ENCODE data around the gene CCDC71. TPM values are rescaled to one million over a fixed set of nuclear protein-coding genes. Genes with fewer than 3 reads are reported as not detected.

CCDC71 gene
- total and polyA plus RNA-seq, 9 of the 15 experiments (the other 6 are each of a cell fraction or from before 2014, with no cell fraction given), result 0.13 to 19.3 (median 14.3) TPM

DNA sequence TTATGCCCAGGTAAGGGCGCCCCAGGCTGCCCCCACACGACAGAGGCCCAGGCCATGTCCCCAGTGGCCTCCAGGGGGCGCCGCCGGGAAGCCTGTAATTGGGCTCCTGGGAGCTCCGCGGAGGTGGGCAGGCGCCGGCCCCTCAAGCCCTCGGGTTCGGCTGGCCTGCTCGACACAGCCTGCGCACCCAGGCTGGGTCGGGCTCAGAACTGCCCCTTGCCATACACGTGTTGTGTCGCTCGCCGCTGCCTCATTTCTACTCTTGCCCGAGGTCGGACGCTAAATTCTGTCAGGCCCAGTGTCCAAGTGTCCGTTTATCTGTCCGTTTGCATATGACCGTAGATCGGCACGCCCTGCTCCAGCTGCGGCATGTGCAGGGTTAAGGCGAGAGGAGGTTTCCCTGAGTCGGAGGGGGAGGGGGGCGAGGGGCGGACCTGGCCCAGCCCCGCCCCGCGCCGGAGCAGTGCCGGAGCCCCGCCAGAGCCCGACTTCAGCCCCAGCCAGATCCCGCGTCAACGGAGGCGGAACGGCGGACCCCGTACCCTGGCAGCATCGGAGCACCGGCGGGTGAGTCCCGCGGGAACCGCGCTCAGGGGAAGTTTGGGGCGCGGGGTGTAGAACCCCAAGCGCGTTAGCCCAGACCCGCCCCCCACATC lies 5.1 kb upstream of the CCDC71 start, which contains the start of gene KLHDC8B (continued):
- TF ChIP-seq ZBTB7A (IDR thresholded peaks at IDR 0.05; ENCODE audit: borderline replicate concordance, control insufficient read depth, low read depth, low read length) (peak; percentile 73; the same call in 1 of the 2 replicates), PML (IDR thresholded peaks at IDR 0.05; ENCODE audit: low read length) (peak; percentile 52; the same call in 1 of the 2 replicates), MTA1 (IDR thresholded peaks at IDR 0.05; ENCODE audit: borderline replicate concordance) (no peak), MTF1 (CRISPR knock-in tag; IDR thresholded peaks at IDR 0.05; ENCODE audit: borderline replicate concordance) (no peak), KLF16 (IDR thresholded peaks at IDR 0.05) (peak; percentile 68; the same call in 1 of the 2 replicates), SP2 (IDR thresholded peaks at IDR 0.05; ENCODE audit: extremely low read depth, low read depth, low read length, poor library complexity, severe bottlenecking) (no peak), ZNF57 (CRISPR knock-in tag; IDR thresholded peaks at IDR 0.05) (no peak), GATAD2A (IDR thresholded peaks at IDR 0.05) (0 out of 2 replicates have a peak, but pooled peaks have one; percentile 78), ZNF707 (CRISPR knock-in tag; conservative IDR thresholded peaks at IDR 0.05) (no peak), ZNF75A (CRISPR knock-in tag; IDR thresholded peaks at IDR 0.05) (no peak), ZNF175 (CRISPR knock-in tag; IDR thresholded peaks at IDR 0.05; ENCODE audit: low read depth) (no peak), POLR2AphosphoS2 (IDR thresholded peaks at IDR 0.05; ENCODE audit: low read length) (no peak), HMG20B (CRISPR knock-in tag; IDR thresholded peaks at IDR 0.05) (no peak)
- TF ChIP-seq, protein P1, sequence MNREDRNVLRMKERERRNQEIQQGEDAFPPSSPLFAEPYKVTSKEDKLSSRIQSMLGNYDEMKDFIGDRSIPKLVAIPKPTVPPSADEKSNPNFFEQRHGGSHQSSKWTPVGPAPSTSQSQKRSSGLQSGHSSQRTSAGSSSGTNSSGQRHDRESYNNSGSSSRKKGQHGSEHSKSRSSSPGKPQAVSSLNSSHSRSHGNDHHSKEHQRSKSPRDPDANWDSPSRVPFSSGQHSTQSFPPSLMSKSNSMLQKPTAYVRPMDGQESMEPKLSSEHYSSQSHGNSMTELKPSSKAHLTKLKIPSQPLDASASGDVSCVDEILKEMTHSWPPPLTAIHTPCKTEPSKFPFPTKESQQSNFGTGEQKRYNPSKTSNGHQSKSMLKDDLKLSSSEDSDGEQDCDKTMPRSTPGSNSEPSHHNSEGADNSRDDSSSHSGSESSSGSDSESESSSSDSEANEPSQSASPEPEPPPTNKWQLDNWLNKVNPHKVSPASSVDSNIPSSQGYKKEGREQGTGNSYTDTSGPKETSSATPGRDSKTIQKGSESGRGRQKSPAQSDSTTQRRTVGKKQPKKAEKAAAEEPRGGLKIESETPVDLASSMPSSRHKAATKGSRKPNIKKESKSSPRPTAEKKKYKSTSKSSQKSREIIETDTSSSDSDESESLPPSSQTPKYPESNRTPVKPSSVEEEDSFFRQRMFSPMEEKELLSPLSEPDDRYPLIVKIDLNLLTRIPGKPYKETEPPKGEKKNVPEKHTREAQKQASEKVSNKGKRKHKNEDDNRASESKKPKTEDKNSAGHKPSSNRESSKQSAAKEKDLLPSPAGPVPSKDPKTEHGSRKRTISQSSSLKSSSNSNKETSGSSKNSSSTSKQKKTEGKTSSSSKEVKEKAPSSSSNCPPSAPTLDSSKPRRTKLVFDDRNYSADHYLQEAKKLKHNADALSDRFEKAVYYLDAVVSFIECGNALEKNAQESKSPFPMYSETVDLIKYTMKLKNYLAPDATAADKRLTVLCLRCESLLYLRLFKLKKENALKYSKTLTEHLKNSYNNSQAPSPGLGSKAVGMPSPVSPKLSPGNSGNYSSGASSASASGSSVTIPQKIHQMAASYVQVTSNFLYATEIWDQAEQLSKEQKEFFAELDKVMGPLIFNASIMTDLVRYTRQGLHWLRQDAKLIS (CRISPR knock-in tag; IDR thresholded peaks at IDR 0.05), result no peak; the same call in 1 of the 2 replicates
- TF ChIP-seq, protein P2, sequence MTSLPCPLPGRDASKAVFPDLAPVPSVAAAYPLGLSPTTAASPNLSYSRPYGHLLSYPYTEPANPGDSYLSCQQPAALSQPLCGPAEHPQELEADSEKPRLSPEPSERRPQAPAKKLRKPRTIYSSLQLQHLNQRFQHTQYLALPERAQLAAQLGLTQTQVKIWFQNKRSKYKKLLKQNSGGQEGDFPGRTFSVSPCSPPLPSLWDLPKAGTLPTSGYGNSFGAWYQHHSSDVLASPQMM (CRISPR knock-in tag; IDR thresholded peaks at IDR 0.05), result no peak
- TF ChIP-seq, protein P3, sequence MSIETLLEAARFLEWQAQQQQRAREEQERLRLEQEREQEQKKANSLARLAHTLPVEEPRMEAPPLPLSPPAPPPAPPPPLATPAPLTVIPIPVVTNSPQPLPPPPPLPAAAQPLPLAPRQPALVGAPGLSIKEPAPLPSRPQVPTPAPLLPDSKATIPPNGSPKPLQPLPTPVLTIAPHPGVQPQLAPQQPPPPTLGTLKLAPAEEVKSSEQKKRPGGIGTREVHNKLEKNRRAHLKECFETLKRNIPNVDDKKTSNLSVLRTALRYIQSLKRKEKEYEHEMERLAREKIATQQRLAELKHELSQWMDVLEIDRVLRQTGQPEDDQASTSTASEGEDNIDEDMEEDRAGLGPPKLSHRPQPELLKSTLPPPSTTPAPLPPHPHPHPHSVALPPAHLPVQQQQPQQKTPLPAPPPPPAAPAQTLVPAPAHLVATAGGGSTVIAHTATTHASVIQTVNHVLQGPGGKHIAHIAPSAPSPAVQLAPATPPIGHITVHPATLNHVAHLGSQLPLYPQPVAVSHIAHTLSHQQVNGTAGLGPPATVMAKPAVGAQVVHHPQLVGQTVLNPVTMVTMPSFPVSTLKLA (conservative IDR thresholded peaks at IDR 0.05), result peak; percentile 89 to 92
- TF ChIP-seq, protein P4, sequence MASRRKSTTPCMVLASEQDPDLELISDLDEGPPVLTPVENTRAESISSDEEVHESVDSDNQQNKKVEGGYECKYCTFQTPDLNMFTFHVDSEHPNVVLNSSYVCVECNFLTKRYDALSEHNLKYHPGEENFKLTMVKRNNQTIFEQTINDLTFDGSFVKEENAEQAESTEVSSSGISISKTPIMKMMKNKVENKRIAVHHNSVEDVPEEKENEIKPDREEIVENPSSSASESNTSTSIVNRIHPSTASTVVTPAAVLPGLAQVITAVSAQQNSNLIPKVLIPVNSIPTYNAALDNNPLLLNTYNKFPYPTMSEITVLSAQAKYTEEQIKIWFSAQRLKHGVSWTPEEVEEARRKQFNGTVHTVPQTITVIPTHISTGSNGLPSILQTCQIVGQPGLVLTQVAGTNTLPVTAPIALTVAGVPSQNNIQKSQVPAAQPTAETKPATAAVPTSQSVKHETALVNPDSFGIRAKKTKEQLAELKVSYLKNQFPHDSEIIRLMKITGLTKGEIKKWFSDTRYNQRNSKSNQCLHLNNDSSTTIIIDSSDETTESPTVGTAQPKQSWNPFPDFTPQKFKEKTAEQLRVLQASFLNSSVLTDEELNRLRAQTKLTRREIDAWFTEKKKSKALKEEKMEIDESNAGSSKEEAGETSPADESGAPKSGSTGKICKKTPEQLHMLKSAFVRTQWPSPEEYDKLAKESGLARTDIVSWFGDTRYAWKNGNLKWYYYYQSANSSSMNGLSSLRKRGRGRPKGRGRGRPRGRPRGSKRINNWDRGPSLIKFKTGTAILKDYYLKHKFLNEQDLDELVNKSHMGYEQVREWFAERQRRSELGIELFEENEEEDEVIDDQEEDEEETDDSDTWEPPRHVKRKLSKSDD (conservative IDR thresholded peaks at IDR 0.05; ENCODE audit: low read length), result no peak
- TF ChIP-seq, protein P5, sequence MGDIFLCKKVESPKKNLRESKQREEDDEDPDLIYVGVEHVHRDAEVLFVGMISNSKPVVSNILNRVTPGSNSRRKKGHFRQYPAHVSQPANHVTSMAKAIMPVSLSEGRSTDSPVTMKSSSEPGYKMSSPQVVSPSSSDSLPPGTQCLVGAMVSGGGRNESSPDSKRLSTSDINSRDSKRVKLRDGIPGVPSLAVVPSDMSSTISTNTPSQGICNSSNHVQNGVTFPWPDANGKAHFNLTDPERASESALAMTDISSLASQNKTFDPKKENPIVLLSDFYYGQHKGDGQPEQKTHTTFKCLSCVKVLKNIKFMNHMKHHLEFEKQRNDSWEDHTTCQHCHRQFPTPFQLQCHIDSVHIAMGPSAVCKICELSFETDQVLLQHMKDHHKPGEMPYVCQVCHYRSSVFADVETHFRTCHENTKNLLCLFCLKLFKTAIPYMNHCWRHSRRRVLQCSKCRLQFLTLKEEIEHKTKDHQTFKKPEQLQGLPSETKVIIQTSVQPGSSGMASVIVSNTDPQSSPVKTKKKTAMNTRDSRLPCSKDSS (IDR thresholded peaks at IDR 0.05; ENCODE audit: low read depth, partially characterized antibody), result no peak
